ENCODE data around the gene NXF1.
A peak's percentile ranks its signal among the peaks of the same experiment; 100 is the strongest.

Gene NXF1

DNA sequence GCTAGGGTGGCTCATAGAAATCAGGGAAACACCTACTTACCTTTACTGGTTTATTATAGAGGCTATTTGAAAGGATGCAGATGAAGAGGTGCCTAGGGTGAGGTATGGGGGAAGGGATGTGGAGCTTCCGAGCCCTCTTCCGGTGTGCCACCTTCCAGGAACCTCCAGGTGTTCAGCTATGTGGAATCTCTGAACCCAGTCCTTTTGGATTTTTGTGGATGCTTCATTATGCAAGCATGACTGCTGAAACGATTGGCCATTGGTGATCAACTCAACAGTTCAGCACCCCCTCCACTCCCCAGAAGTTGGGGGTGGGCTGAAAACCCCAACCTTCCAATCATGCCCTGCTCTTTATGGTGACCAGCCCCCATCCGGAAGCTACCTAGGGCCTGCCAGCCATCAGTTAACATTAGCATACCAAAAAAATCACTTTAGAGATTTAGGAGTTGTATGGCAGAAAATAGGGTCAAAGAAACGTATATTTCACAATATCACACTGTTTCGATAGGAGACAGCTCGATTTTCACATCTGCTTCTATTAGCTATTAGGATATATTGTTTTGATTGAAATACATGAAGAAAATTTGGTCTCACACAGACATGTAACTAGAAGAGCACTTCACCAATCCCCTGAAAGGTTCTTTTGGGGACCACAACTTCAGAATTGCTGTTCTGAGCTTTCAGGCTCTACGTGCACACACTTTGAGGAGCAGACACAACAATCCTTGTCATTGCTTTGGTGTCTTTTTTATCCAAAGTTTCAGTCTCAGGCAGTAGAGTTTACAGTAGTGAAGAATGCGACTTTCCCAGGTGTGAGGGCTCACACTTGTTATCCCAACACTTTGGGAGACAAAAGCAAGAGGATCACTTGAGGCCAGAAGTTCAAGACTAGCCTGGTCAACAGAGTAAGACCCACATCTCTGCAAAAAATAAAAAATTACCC is 47.1 kb downstream of the NXF1 start:
- H2AFZ ChIP-seq (ENCODE audit: low read length): no peak overlapping the region
- no peaks in the 10 kb centered on the region for H3K9me2 ChIP-seq (replicated peaks; ENCODE audit: low read depth, low read length)
- no peaks in the 10 kb centered on the region for H3F3A ChIP-seq (ENCODE audit: low read depth)
- H3K4me2 ChIP-seq (ENCODE audit: low read depth, low read length, poor library complexity, severe bottlenecking): no peak overlapping the region
- no peak overlapping the region for H3K9ac ChIP-seq (ENCODE audit: low read depth, low read length, poor library complexity, severe bottlenecking)
- no peak for TF ChIP-seq EZH2phosphoT487 (IDR thresholded peaks at IDR 0.05; ENCODE audit: borderline replicate concordance)
- TF ChIP-seq, protein P1, sequence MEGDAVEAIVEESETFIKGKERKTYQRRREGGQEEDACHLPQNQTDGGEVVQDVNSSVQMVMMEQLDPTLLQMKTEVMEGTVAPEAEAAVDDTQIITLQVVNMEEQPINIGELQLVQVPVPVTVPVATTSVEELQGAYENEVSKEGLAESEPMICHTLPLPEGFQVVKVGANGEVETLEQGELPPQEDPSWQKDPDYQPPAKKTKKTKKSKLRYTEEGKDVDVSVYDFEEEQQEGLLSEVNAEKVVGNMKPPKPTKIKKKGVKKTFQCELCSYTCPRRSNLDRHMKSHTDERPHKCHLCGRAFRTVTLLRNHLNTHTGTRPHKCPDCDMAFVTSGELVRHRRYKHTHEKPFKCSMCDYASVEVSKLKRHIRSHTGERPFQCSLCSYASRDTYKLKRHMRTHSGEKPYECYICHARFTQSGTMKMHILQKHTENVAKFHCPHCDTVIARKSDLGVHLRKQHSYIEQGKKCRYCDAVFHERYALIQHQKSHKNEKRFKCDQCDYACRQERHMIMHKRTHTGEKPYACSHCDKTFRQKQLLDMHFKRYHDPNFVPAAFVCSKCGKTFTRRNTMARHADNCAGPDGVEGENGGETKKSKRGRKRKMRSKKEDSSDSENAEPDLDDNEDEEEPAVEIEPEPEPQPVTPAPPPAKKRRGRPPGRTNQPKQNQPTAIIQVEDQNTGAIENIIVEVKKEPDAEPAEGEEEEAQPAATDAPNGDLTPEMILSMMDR (conservative IDR thresholded peaks at IDR 0.05; ENCODE audit: low read length): no peak
- no peaks in the 10 kb centered on the region for H3K36me3 ChIP-seq (ENCODE audit: insufficient read depth, low read length)
- no peaks in the 10 kb centered on the region for H3K9me3 ChIP-seq (ENCODE audit: insufficient read depth, low read depth, low read length)
- peaks cover 19% of the 10 kb centered on the region for H3K79me2 ChIP-seq (ENCODE audit: insufficient read depth, low read length)
- H3K27me3 ChIP-seq (ENCODE audit: insufficient read depth, low read length, poor library complexity, severe bottlenecking): no peaks in the 10 kb centered on the region
- H3K4me3 ChIP-seq (ENCODE audit: low read length, poor library complexity, severe bottlenecking): no peak overlapping the region
- peaks cover 7% of the 10 kb centered on the region for H4K20me1 ChIP-seq (ENCODE audit: insufficient read depth, low read length, poor library complexity, severe bottlenecking)
- H3K4me1 ChIP-seq (ENCODE audit: insufficient read depth, low read length, poor library complexity, severe bottlenecking): peaks cover 16% of the 10 kb centered on the region

DNA sequence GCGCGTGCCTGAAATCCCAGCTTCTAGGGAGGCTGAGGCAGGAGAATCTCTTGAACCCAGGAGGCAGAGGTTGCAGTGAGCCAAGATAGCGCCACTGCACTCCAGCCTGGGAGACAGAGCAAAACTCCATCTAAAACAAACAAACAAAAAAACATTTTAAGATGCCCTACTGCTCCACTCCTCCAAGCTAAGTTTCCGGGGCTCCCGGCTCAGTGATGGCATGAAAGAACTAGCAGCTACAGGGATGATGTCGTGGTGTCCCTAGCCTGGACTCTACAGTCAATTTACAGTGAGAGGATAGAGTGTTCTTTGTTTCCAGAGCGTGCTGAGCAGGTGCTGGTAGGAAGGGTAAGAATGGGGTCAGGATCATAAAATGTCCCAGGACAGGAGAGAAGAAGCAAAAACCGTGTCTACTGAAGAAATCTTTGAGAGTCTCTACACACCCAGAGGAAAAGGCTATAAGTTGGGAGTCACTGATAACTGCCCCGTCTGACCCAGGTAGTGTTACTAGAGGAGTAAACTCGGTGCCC is 50.1 kb downstream of the NXF1 start:
- H3K79me2 ChIP-seq (ENCODE audit: insufficient read depth, low read length): peaks cover 16% of the 10 kb centered on the region; the same call in 1 of the 2 replicates
- no peak for TF ChIP-seq EZH2phosphoT487 (IDR thresholded peaks at IDR 0.05; ENCODE audit: borderline replicate concordance)
- TF ChIP-seq, protein P1 (conservative IDR thresholded peaks at IDR 0.05; ENCODE audit: low read length): no peak
- no peak overlapping the region for H3K9ac ChIP-seq (ENCODE audit: low read depth, low read length, poor library complexity, severe bottlenecking)

DNA sequence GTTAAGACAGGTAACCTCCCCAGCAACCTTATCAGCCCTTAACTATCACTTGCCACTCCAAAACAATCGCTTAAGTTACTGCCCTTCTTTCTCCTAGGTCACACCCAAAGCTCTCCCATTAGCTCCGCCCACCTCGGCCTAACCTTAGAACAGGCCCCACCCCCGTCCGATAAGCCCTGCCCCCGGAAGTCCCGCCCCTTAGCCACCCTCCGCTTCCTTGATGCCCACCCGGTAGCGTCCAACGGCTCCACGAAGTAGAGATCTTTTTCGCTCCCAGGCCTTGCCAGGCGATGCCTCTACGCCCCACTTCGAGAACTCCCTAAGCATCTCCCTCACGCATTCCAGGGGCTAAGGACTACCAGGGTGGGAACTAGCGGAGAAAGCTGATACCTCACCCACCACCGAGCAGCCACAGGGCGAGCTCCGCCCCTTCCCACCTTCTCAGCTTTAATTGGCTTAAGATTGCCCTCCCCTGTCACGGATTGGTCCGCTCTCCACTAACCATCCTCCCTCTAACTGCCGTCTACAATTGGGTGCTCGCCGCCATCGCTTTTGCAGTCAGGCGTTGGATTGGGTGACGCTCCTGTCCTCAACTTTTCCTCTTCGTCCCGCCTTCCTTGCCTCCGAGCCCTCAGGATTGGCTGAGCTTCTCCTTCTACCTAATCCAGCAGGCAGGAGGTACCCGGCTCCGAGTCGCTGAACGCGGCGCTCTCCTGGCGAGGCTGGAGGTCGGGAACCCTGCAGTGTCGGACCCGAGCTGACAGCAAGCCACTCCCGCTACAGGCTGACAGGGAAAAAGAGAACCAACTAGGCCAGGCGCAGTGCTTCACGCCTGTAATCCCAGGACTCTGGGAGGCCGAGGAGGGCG is 51.3 kb downstream of the NXF1 start, which contains the start of gene ZBTB3:
Gene ZBTB3, minus strand, starts transcription at position 425 of the 868 bp plus-strand sequence. CDS start 496 bp downstream, outside the sequence.
- H3K27me3 ChIP-seq (ENCODE audit: insufficient read depth, low read length, poor library complexity, severe bottlenecking): no peaks in the 10 kb centered on the region
- H3K4me1 ChIP-seq (ENCODE audit: insufficient read depth, low read length, poor library complexity, severe bottlenecking): peaks cover 17% of the 10 kb centered on the region
- H4K20me1 ChIP-seq (ENCODE audit: insufficient read depth, low read length, poor library complexity, severe bottlenecking): peaks cover 5% of the 10 kb centered on the region
- no peaks in the 10 kb centered on the region for H3K36me3 ChIP-seq (ENCODE audit: insufficient read depth, low read length)
- H3K4me2 ChIP-seq (ENCODE audit: low read depth, low read length, poor library complexity, severe bottlenecking): peak within 1 kb of the TSS; percentile 84
- H3K9me3 ChIP-seq (ENCODE audit: insufficient read depth, low read depth, low read length): no peaks in the 10 kb centered on the region
- H3K9ac ChIP-seq (ENCODE audit: low read depth, low read length, poor library complexity, severe bottlenecking): peak within 1 kb of the TSS; percentile 72
- H3K79me2 ChIP-seq (ENCODE audit: insufficient read depth, low read length): peaks cover 19% of the 10 kb centered on the region; the same call in 1 of the 2 replicates
- no peaks in the 10 kb centered on the region for H3F3A ChIP-seq (ENCODE audit: low read depth)
- no peaks in the 10 kb centered on the region for H3K9me2 ChIP-seq (replicated peaks; ENCODE audit: low read depth, low read length)
- peak within 1 kb of the TSS; percentile 78 for H3K4me3 ChIP-seq (ENCODE audit: low read length, poor library complexity, severe bottlenecking)
- TF ChIP-seq EZH2phosphoT487 (IDR thresholded peaks at IDR 0.05; ENCODE audit: borderline replicate concordance): no peak
- TF ChIP-seq, protein P1 (conservative IDR thresholded peaks at IDR 0.05; ENCODE audit: low read length): no peak
- H2AFZ ChIP-seq (ENCODE audit: low read length): peak within 1 kb of the TSS; percentile 90

More for the DNA sequence above, 50.1 kb downstream of the NXF1 start:
- Histone ChIP-seq H3K9me2 (replicated peaks; ENCODE audit: low read depth, low read length) (no peaks in the 10 kb centered on the region), H3K4me3 (ENCODE audit: low read length, poor library complexity, severe bottlenecking) (no peak overlapping the region), H3F3A (ENCODE audit: low read depth) (no peaks in the 10 kb centered on the region), H3K4me2 (ENCODE audit: low read depth, low read length, poor library complexity, severe bottlenecking) (peak overlapping the region; percentile 64), H3K27me3 (ENCODE audit: insufficient read depth, low read length, poor library complexity, severe bottlenecking) (no peaks in the 10 kb centered on the region), H4K20me1 (ENCODE audit: insufficient read depth, low read length, poor library complexity, severe bottlenecking) (peaks cover 5% of the 10 kb centered on the region), H3K9me3 (ENCODE audit: insufficient read depth, low read depth, low read length) (no peaks in the 10 kb centered on the region), H2AFZ (ENCODE audit: low read length) (no peak overlapping the region), H3K4me1 (ENCODE audit: insufficient read depth, low read length, poor library complexity, severe bottlenecking) (peaks cover 17% of the 10 kb centered on the region), H3K36me3 (ENCODE audit: insufficient read depth, low read length) (no peaks in the 10 kb centered on the region)

Measured in Loucy (cell line).